Measurements from ENCODE around the gene HEXIM2. TPM values are rescaled to one million over a fixed set of nuclear protein-coding genes. Genes with fewer than 3 reads are reported as not detected.

The HEXIM2 gene
- total and polyA plus RNA-seq, 2 experiments from 2014 or later, result 9.0 to 9.5 TPM

DNA sequence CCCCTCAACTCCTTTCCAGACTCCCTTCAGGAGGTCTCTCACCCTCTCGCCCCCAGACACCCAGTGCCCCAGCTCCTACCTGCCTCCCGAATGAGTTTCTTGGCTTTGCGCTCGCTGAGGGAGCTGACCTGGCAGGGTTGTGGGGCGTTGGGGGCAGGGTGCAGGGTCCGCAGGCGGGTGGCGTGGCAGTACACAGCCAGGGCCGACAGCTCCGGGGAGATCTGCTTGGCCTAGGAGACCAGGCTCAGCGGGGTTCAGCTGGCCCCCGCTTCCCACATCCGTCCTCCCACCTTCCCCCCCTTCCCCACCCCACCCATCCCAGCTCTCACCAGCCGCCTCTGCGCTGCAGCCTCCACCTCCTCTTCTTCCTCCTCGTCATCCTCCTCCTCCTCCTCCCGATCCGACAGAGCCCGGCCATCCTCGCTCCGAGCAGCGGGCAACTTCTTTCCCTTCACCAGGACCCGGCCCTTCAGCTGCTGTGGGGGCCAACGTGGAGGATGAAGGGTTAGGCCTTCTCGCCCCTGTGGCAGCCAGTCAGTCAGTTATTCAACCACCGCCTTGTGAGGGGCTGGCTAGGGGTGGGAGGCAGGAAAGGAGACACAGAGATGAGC is 46.6 kb upstream of the HEXIM2 start:
- no peaks in the 10 kb centered on the region for H3K9me2 ChIP-seq (ENCODE audit: insufficient read depth)
- H3K79me2 ChIP-seq (replicated peaks; ENCODE audit: insufficient read depth), result no peaks in the 10 kb centered on the region
- H3K36me3 ChIP-seq (ENCODE audit: insufficient read depth), result no peaks in the 10 kb centered on the region
- no peaks in the 10 kb centered on the region for H3K27me3 ChIP-seq (ENCODE audit: insufficient read depth)
- Mint-ChIP-seq H3K27me3 (ENCODE audit: insufficient read depth, low read depth, poor library complexity) (peaks cover 20% of the 10 kb centered on the region), H3K4me1 (peaks cover 31% of the 10 kb centered on the region), H3K27ac (no peak overlapping the region), H3K9me3 (no peaks in the 10 kb centered on the region), H3K36me3 (ENCODE audit: low read depth) (no peaks in the 10 kb centered on the region), H3K4me3 (no peak overlapping the region; the same call in 2 of the 3 replicates)
- H3K4me1 ChIP-seq (ENCODE audit: insufficient read depth), result peaks cover 4% of the 10 kb centered on the region; the same call in 1 of the 2 replicates
- H3K4me2 ChIP-seq, result no peak overlapping the region
- no peaks in the 10 kb centered on the region for H3F3A ChIP-seq (replicated peaks; ENCODE audit: low read depth)
- no peak overlapping the region for H3K4me3 ChIP-seq
- H2AFZ ChIP-seq, result no peak overlapping the region
- no peak overlapping the region for H3K27ac ChIP-seq (ENCODE audit: low read depth)
- no peak for DNase-seq (ENCODE audit: low spot score)
- no peaks in the 10 kb centered on the region for H4K20me1 ChIP-seq (replicated peaks; ENCODE audit: insufficient read depth)
- no peak for TF ChIP-seq ZNF462 (CRISPR knock-in tag; IDR thresholded peaks at IDR 0.05)
- TF ChIP-seq POLR2AphosphoS5 (IDR thresholded peaks at IDR 0.05; ENCODE audit: low read depth), result no peak
- no peak for TF ChIP-seq STAT1 (IDR thresholded peaks at IDR 0.05; ENCODE audit: unreplicated experiment)
- no peak for TF ChIP-seq CTCF (conservative IDR thresholded peaks at IDR 0.05; ENCODE audit: low read depth in 2 of 2)
- no peak for TF ChIP-seq EZH2phosphoT487 (IDR thresholded peaks at IDR 0.05; ENCODE audit: unreplicated experiment)
- no peak for TF ChIP-seq CREB1 (CRISPR knock-in tag; IDR thresholded peaks at IDR 0.05; ENCODE audit: low read depth)
- no peak for TF ChIP-seq ETS1 (IDR thresholded peaks at IDR 0.05)
- no peak for TF ChIP-seq JUNB (IDR thresholded peaks at IDR 0.05; ENCODE audit: unreplicated experiment)
- no peak for TF ChIP-seq EZH2 (IDR thresholded peaks at IDR 0.05; ENCODE audit: low read depth, unreplicated experiment)
- TF ChIP-seq ZNF114 (CRISPR knock-in tag; IDR thresholded peaks at IDR 0.05), result no peak
- no peak for TF ChIP-seq NANOG (IDR thresholded peaks at IDR 0.05; ENCODE audit: borderline replicate concordance)
- TF ChIP-seq, protein P1, sequence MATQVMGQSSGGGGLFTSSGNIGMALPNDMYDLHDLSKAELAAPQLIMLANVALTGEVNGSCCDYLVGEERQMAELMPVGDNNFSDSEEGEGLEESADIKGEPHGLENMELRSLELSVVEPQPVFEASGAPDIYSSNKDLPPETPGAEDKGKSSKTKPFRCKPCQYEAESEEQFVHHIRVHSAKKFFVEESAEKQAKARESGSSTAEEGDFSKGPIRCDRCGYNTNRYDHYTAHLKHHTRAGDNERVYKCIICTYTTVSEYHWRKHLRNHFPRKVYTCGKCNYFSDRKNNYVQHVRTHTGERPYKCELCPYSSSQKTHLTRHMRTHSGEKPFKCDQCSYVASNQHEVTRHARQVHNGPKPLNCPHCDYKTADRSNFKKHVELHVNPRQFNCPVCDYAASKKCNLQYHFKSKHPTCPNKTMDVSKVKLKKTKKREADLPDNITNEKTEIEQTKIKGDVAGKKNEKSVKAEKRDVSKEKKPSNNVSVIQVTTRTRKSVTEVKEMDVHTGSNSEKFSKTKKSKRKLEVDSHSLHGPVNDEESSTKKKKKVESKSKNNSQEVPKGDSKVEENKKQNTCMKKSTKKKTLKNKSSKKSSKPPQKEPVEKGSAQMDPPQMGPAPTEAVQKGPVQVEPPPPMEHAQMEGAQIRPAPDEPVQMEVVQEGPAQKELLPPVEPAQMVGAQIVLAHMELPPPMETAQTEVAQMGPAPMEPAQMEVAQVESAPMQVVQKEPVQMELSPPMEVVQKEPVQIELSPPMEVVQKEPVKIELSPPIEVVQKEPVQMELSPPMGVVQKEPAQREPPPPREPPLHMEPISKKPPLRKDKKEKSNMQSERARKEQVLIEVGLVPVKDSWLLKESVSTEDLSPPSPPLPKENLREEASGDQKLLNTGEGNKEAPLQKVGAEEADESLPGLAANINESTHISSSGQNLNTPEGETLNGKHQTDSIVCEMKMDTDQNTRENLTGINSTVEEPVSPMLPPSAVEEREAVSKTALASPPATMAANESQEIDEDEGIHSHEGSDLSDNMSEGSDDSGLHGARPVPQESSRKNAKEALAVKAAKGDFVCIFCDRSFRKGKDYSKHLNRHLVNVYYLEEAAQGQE (IDR thresholded peaks at IDR 0.05; ENCODE audit: unreplicated experiment), result no peak
- no peak for TF ChIP-seq ZNF331 (CRISPR knock-in tag; IDR thresholded peaks at IDR 0.05; ENCODE audit: low read depth)
- peak; percentile 41 for ATAC-seq

All from GM23338 (cell line).